Measurements from ENCODE around the gene CAV2. TPM values are rescaled to one million over a fixed set of nuclear protein-coding genes. Genes with fewer than 3 reads are reported as not detected.

The CAV2 gene
- total and polyA plus RNA-seq, 2 of the 8 experiments (the other 6 are each of a cell fraction or from before 2014, with no cell fraction given) = 2.8 to 4.7 TPM

DNA sequence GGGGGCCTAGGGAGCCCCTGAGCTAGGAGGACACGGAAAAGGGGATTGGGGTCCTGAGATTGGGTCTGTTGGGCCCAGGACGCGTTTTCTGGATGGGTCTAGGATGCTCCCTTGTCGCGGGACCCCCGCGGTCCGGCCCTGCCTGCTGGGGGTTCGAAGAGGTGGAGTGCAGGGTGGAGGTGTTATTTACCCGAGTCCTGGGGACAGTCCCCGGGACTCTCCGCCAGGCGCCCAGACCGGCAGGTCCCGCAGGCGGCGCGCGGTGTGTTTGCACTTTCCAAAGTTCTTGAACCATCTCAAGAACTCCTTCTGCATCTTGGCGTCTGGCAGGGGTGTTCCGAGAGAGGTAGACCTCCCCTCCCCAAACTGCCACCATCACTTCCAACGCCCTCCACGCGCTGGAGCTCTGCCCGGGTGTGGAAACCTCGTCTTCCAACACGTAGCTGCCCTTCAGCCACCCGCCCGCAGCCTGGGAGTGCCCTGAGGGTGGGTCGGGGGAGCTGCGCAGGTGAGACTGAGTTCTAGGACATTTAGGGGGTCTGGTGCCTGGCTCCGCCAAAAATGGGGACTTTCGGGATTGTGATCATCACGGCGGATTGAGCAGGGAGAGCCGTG is 25.9 kb downstream of the CAV2 start:
- H3K4me2 ChIP-seq (ENCODE audit: insufficient read depth in 1 of 2, low read depth in 2 of 2, low read length in 2 of 2) = peak overlapping the region; percentile 94 to 99
- peak overlapping the region; percentile 71 for H3K18ac ChIP-seq (ENCODE audit: extremely low read depth, low read length)
- no peaks in the 10 kb centered on the region for H4K20me1 ChIP-seq (replicated peaks in 1 of 2; ENCODE audit: control insufficient read depth in 1 of 2, insufficient read depth in 2 of 2, low read length in 2 of 2)
- no peak for FAIRE-seq
- H3K9ac ChIP-seq (replicated peaks in 1 of 4; ENCODE audit: extremely low read depth in 1 of 4, low read depth in 3 of 4, low read length in 3 of 4) = no peak overlapping the region; a peak in 1 of 7 replicates
- H2AK5ac ChIP-seq (ENCODE audit: low read depth, low read length) = no peak overlapping the region
- no peak overlapping the region for H4K5ac ChIP-seq (ENCODE audit: insufficient read length, low read depth, low read length)
- peaks cover 2 to 12% (median 9%) of the 10 kb centered on the region in 4 experiments; a peak in 5 of 7 replicates for H3K4me1 ChIP-seq (replicated peaks in 1 of 4; ENCODE audit: control insufficient read depth in 3 of 4, insufficient read depth in 4 of 4, low read length in 3 of 4)
- DNase-seq (ENCODE audit: low read depth in 1 of 2, low spot score in 2 of 2) = no peak
- peak overlapping the region; percentile 72 to 97 (median 73) for H3K4me3 ChIP-seq (ENCODE audit: extremely low read depth in 1 of 4, insufficient read depth in 2 of 4, low read depth in 3 of 4, low read length in 4 of 4)
- 1% methylated on average over 35 of the region's 36 CpGs; no CpG with 5 or more reads in 1 of the 2 experiments for WGBS, 2 experiments (ENCODE audit: extremely low coverage in 1 of 2, insufficient coverage in 1 of 2, insufficient read length in 1 of 2, insufficient replicate concordance in 2 of 2, low coverage in 1 of 2, low lambda C conversion rate in 2 of 2, missing lambda C conversion rate in 1 of 2)
- no peak overlapping the region for H3K14ac ChIP-seq (ENCODE audit: insufficient read length)
- H3K4ac ChIP-seq (replicated peaks; ENCODE audit: insufficient read length, low read depth, low read length) = peak overlapping the region; percentile 61
- ChIA-PET CTCF (ENCODE audit: partially characterized antibody) (interaction anchor here (0.5 to 6.0 kb wide), 41 partner anchors 10 to 797 kb away, joined by 3 to 54 read pairs (median 4); partner anchors contain the start of genes CAV2 and WNT2), POLR2A (ENCODE audit: partially characterized antibody) (interaction anchor here (1.6 kb wide), 1 partner anchor 299 kb away, joined by 3 read pairs; no protein-coding TSS in a partner anchor)
- no peaks in the 10 kb centered on the region for H3K36me3 ChIP-seq (ENCODE audit: control insufficient read depth in 2 of 4, insufficient read depth in 4 of 4, low read length in 3 of 4)
- H2BK12ac ChIP-seq (ENCODE audit: low read depth, low read length) = peak overlapping the region; percentile 81
- peak overlapping the region; percentile 38; the same call in 1 of the 2 replicates for H2BK5ac ChIP-seq (ENCODE audit: low read depth, low read length)
- peak overlapping the region; percentile 25 for H3K56ac ChIP-seq (replicated peaks; ENCODE audit: insufficient read length, low read depth, low read length)
- peak overlapping the region; percentile 79; the same call in 1 of the 2 replicates for H4K8ac ChIP-seq (ENCODE audit: extremely low read depth, insufficient read depth, low read length)
- H2BK120ac ChIP-seq (replicated peaks; ENCODE audit: low read depth, low read length) = no peak overlapping the region
- TF ChIP-seq ASH2L (IDR thresholded peaks at IDR 0.05; ENCODE audit: low read length) (peak; percentile 31), SAP30 (IDR thresholded peaks at IDR 0.05; ENCODE audit: insufficient read depth, insufficient replicate concordance, low read length) (peak; percentile 19), RNF2 (IDR thresholded peaks at IDR 0.05; ENCODE audit: borderline replicate concordance, low read depth, low read length, missing control alignments, poor library complexity, severe bottlenecking) (peak; percentile 48), RBBP5 (IDR thresholded peaks at IDR 0.05; ENCODE audit: borderline replicate concordance, low read depth, low read length) (peak; percentile 85), SUZ12 (IDR thresholded peaks at IDR 0.05; ENCODE audit: low read length) (0 out of 2 replicates have a peak, but pooled peaks have one; percentile 4), YY1 (IDR thresholded peaks at IDR 0.05; ENCODE audit: low read depth, low read length) (peak; percentile 14; the same call in 1 of the 2 replicates), PHF8 (conservative IDR thresholded peaks at IDR 0.05; ENCODE audit: low read depth, low read length) (no peak), BACH1 (IDR thresholded peaks at IDR 0.05; ENCODE audit: low read length) (no peak), EZH2 (IDR thresholded peaks at IDR 0.05; ENCODE audit: low read depth, low read length, severe bottlenecking) (peak; percentile 46)
- H3K27me3 ChIP-seq (replicated peaks in 1 of 4; ENCODE audit: control insufficient read depth in 3 of 4, extremely low read depth in 1 of 4, insufficient read depth in 3 of 4, low read length in 3 of 4) = peaks cover 0 to 20% (median 12%) of the 10 kb centered on the region in 4 experiments; a peak in 6 of 7 replicates
- peaks cover 19% of the 10 kb centered on the region for H3K23me2 ChIP-seq (ENCODE audit: low read depth, low read length)
- H3K79me1 ChIP-seq (ENCODE audit: low read depth, low read length) = no peaks in the 10 kb centered on the region; the same call in 1 of the 2 replicates
- no peak overlapping the region for H3K23ac ChIP-seq (ENCODE audit: insufficient read length)
- peak overlapping the region; percentile 57; the same call in 1 of the 2 replicates for H2BK20ac ChIP-seq (ENCODE audit: low read length)
- no peak overlapping the region for H4K91ac ChIP-seq (replicated peaks; ENCODE audit: insufficient read length, low read length)
- peak overlapping the region; percentile 16; the same call in 1 of the 2 replicates for H2AFZ ChIP-seq (ENCODE audit: low read length)
- H2BK15ac ChIP-seq (ENCODE audit: low read length) = no peak overlapping the region
- H3K79me2 ChIP-seq (ENCODE audit: control insufficient read depth in 1 of 2, insufficient read depth in 2 of 2, low read length in 2 of 2) = no peaks in the 10 kb centered on the region
- H3K27ac ChIP-seq (ENCODE audit: low read depth, low read length) = no peak overlapping the region
- H3K9me3 ChIP-seq (ENCODE audit: insufficient read depth in 2 of 2, low read depth in 1 of 2, low read length in 1 of 2) = no peaks in the 10 kb centered on the region
